K562 (cell line): Measurements from ENCODE around the gene ENDOD1. TPM values are rescaled to one million over a fixed set of nuclear protein-coding genes. Genes with fewer than 3 reads are reported as not detected.

Experiments
- CSDE1 ChIP-seq, 2 experiments: fragments of 450-650 bp; IDR thresholded peaks; 2 replicates each; pipeline ENCODE4 v1.6.1; 2016; ENCODE audit warnings: mild to moderate bottlenecking in 1 of 2
- DDX20 ChIP-seq: fragments of 450-650 bp; IDR thresholded peaks from 2 replicates; pipeline ENCODE4 v1.6.1; 2016; ENCODE audit warnings: missing genetic modification characterization, low read depth, mild to moderate bottlenecking, missing compliant biosample characterization, moderate library complexity
- E2F8 ChIP-seq: fragments of 450-650 bp; IDR thresholded peaks from 2 replicates; pipeline ENCODE4 v1.7.1; 2018; ENCODE audit warnings: mild to moderate bottlenecking, low read depth; ENCODE audit not compliant: partially characterized antibody
- ETV1 ChIP-seq: fragments of 450-650 bp; conservative IDR thresholded peaks from 2 replicates; pipeline ENCODE4 v1.6.1; 2016; ENCODE audit warnings: missing genetic modification characterization, control low read depth, low read depth, missing compliant biosample characterization
- ETV5 ChIP-seq: sonication (generic); formaldehyde crosslinking; IDR thresholded peaks from 2 replicates; pipeline ENCODE4 v1.4.0; 2020; ENCODE audit warnings: low read depth, mild to moderate bottlenecking, missing genetic modification reagents
- HNRNPL ChIP-seq: fragments of 200-400 bp; formaldehyde crosslinking; IDR thresholded peaks from 2 replicates; pipeline ENCODE4 v1.6.1; 2017; ENCODE audit warnings: low read depth, mild to moderate bottlenecking, low read length
- MECOM ChIP-seq: fragments of 250-450 bp; sonication (Bioruptor Pico); IDR thresholded peaks from 2 replicates; pipeline ENCODE4 v1.8.0; 2022; ENCODE audit warnings: inconsistent platforms
- NFXL1 ChIP-seq: fragments of 450-650 bp; formaldehyde crosslinking; IDR thresholded peaks from 2 replicates; pipeline ENCODE4 v1.4.0; 2021; ENCODE audit warnings: mild to moderate bottlenecking
- OTX1 ChIP-seq: fragments of 450-650 bp; formaldehyde crosslinking; IDR thresholded peaks from 2 replicates; pipeline ENCODE4 v1.4.0; 2022; ENCODE audit warnings: mild to moderate bottlenecking
- PHF21A ChIP-seq: fragments of 450-650 bp; IDR thresholded peaks from 2 replicates; pipeline ENCODE4 v1.6.1; 2017; ENCODE audit warnings: low read depth, borderline replicate concordance
- RB1 ChIP-seq: fragments of 450-650 bp; IDR thresholded peaks from 2 replicates; pipeline ENCODE4 v1.6.1; 2017; ENCODE audit warnings: low read depth, mild to moderate bottlenecking
- REST ChIP-seq, 2 experiments: fragments of 450-650 bp; formaldehyde crosslinking in 1 of 2; IDR thresholded peaks; 2 replicates each; pipeline versions ENCODE4 v1.4.0 to v1.6.1; 2014 to 2020; ENCODE audit warnings: mild to moderate bottlenecking in 2 of 2, borderline replicate concordance in 1 of 2, low read depth in 1 of 2
- SMARCE1 ChIP-seq: fragments of 450-650 bp; IDR thresholded peaks from 2 replicates; pipeline ENCODE4 v1.7.1; 2016; ENCODE audit warnings: mild to moderate bottlenecking
- STAT5A ChIP-seq: IDR thresholded peaks from 2 replicates; pipeline ENCODE4 v1.6.1; 2012; ENCODE audit warnings: low read length, inconsistent platforms, borderline replicate concordance
- TBL1XR1 ChIP-seq, 2 experiments: IDR thresholded peaks; 2 replicates each; pipeline ENCODE4 v1.6.1; 2012; ENCODE audit warnings: improper control_type of control experiment in 2 of 2, low read length in 2 of 2, mild to moderate bottlenecking in 1 of 2
- ZBED1 ChIP-seq: IDR thresholded peaks from 2 replicates; pipeline ENCODE4 v1.6.1; 2014
- ZNF217 ChIP-seq: sonication (generic); formaldehyde crosslinking; IDR thresholded peaks from 2 replicates; pipeline ENCODE4 v1.8.0; 2022; ENCODE audit warnings: mild to moderate bottlenecking, missing genetic modification reagents
- ZNF23 ChIP-seq: fragments of 250-450 bp; sonication (Bioruptor Pico); IDR thresholded peaks from 2 replicates; pipeline ENCODE4 v1.4.0; 2020; ENCODE audit warnings: mild to moderate bottlenecking
- ZNF589 ChIP-seq: fragments of 200-800 bp; sonication (Bioruptor generic); IDR thresholded peaks from 2 replicates; pipeline ENCODE4 v1.6.1; 2016; ENCODE audit warnings: low read depth, missing genetic modification characterization, missing compliant biosample characterization
- ZNF79 ChIP-seq: fragments of 250-450 bp; sonication (Bioruptor Pico); IDR thresholded peaks from 2 replicates; pipeline ENCODE4 v1.4.0; 2020; ENCODE audit warnings: low read depth, mild to moderate bottlenecking, moderate library complexity
- polyA plus RNA-seq, 8 experiments: library from polyadenylated mRNA; depleted of rRNA in 4 of 8; stranded (reverse) in 5 of 8; unstranded in 3 of 8; fragments of >200 nt; fragmentation: Nextera tagmentation in 2 of 8; fragmentation: Illumina TruSeq in 1 of 8; extraction: Ambion mirVana in 2 of 8; extraction: Trizol in 1 of 8; gene quantifications; 2 replicates each; pipeline versions ENCODE4 v1.2.1 to v1.2.3, GENCODE V29; 2011 to 2014; ENCODE audit warnings: inconsistent platforms in 1 of 8, missing spikeins in 1 of 8
- total RNA-seq, 7 experiments: library from RNA; depleted of rRNA in 6 of 7; stranded (reverse); fragments of >200 nt in 6 of 7; fragmentation: Illumina TruSeq in 2 of 7; extraction: Trizol in 2 of 7; gene quantifications; 2 replicates each; pipeline versions ENCODE4 v1.2.1 to v1.2.3, GENCODE V29; 2011 to 2021; ENCODE audit warnings: low replicate concordance in 1 of 7

Gene ENDOD1
- total and polyA plus RNA-seq, 9 of the 15 experiments (the other 6 are each of a cell fraction or from before 2014, with no cell fraction given): 4.2 to 11.8 (median 9.3) TPM

GRCh38 chr11:95100191-95100648 is 10.6 kb downstream of the ENDOD1 start (continued):
- TF ChIP-seq TBL1XR1 (IDR thresholded peaks at IDR 0.05; ENCODE audit: low read length in 2 of 2) (peak in 1 of 2 experiments; percentile 90; a peak in 2 of 4 replicates), ZNF79 (CRISPR knock-in tag) (peak; percentile 50; the same call in 1 of the 2 replicates), MECOM (CRISPR knock-in tag) (peak; percentile 86), ETV1 (tag) (peak; percentile 46; the same call in 1 of the 2 replicates), ZBED1 (no peak), E2F8 (no peak), RB1 (no peak), ZNF23 (CRISPR knock-in tag) (no peak), STAT5A (peak; percentile 74), REST (IDR thresholded peaks at IDR 0.05; ENCODE audit: borderline replicate concordance) (peak; percentile 76; the same call in 1 of the 2 replicates), REST (CRISPR knock-in tag; IDR thresholded peaks at IDR 0.05; ENCODE audit: low read depth) (no peak), PHF21A (no peak), SMARCE1 (peak; percentile 97), ETV5 (CRISPR knock-in tag) (no peak), CSDE1 (IDR thresholded peaks at IDR 0.05) (no peak), HNRNPL (no peak), NFXL1 (CRISPR knock-in tag) (no peak), ZNF217 (CRISPR knock-in tag) (no peak), ZNF589 (peak; percentile 79; the same call in 1 of the 2 replicates), DDX20 (tag) (peak; percentile 58; the same call in 1 of the 2 replicates), OTX1 (peak; percentile 30; the same call in 1 of the 2 replicates)
